ENCODE measurements around the gene SMAD6. TPM values are rescaled to one million over a fixed set of nuclear protein-coding genes. Genes with fewer than 3 reads are reported as not detected.

The SMAD6 gene
- total RNA-seq, 6 experiments from 2014 or later = 10.2 to 18.1 (median 16.4) TPM

DNA sequence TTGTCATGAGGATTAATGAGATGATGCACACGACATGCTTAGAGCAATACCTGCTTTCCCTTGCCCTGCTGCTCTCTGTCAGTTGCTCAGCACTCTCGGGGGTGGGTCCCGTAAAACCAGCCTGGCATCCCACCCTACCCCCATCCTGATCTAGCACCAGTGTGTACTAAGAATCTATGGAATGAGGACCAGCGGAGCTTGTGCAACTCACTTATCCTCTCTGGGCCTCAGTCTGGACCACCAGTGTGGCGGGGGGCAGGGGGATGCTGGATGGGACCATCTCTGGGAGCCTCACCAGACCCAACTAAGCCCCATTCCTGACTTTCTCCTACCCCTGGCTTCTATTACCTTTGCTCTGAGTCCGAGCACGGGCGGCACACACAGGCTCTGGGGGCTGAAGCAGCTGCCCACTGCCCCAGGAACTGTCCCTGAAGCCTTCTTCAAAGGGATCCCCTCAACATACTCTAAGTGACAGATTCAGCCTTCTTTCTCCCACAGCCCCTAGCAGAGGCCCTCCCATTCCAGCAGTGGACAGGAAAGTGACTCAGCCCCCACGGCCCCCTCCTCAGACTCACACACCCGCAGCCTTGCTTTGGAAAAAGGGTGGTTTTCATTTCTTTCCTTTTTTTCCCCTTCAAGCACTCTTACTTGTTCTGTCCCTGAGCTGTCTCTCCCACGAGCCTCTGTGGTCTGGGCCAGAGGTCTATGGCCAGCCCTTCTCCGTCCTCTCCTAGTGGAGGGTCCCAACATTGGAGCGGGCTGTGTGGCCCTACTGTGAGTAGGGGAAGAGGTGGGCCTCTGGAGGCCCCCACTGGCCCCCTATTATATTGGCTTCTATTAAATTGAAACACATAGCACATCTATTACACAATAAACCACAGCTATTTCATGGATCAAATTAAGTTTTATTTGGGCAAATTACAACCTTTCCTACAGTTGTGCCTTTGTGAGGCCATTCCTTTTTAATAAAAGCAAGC is 100.3 kb downstream of the SMAD6 start:
- Mint-ChIP-seq H3K36me3 (ENCODE audit: low read depth) (peaks cover 14% of the 10 kb centered on the region; the same call in 1 of the 2 replicates), H3K4me3 (peak overlapping the region; percentile 66), H3K27ac (peak overlapping the region; percentile 97), H3K4me1 (ENCODE audit: low read depth) (peaks cover 80% of the 10 kb centered on the region), H3K27me3 (ENCODE audit: insufficient read depth) (peaks cover 2% of the 10 kb centered on the region; the same call in 1 of the 2 replicates), H3K9me3 (no peaks in the 10 kb centered on the region)
- DNase-seq = peak; percentile 27
- TF ChIP-seq CTCF (IDR thresholded peaks at IDR 0.05) = no peak

DNA sequence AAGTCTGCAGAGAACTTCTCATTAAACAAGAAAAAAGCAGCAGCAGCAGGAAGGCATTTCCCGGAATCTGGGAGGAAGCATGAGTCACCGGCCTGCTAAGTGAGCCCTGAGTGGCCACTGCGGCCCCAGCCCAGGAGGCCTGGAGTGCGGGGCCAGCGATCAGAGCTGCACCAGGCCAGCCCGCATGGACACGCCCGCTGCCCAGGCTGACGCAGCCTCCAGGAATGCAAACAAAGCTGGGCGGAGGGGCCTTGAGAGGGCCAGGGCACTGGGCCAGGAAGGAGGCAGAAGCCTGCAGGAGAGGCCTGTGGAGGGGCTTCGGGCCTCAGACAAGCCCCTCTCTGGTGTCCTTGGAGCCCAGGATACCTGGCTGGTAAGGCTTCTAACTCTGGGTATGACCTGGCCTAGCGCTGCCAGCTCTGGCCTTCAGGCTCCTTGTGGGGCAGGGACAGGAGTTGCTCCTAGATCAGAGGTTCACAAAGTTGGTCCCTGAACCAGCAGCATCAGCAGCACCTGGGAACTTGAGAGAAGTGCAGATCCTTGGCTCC is 101.2 kb downstream of the SMAD6 start:
- peak overlapping the region; percentile 66 for H3K4me3 Mint-ChIP-seq
- peaks cover 14% of the 10 kb centered on the region; the same call in 1 of the 2 replicates for H3K36me3 Mint-ChIP-seq (ENCODE audit: low read depth)
- H3K27me3 Mint-ChIP-seq (ENCODE audit: insufficient read depth) = peaks cover 2% of the 10 kb centered on the region; the same call in 1 of the 2 replicates
- no peaks in the 10 kb centered on the region for H3K9me3 Mint-ChIP-seq
- peaks cover 73% of the 10 kb centered on the region for H3K4me1 Mint-ChIP-seq (ENCODE audit: low read depth)
- peak; percentile 96 for DNase-seq
- peak overlapping the region; percentile 97 for H3K27ac Mint-ChIP-seq
- no peak for TF ChIP-seq CTCF (IDR thresholded peaks at IDR 0.05)

DNA sequence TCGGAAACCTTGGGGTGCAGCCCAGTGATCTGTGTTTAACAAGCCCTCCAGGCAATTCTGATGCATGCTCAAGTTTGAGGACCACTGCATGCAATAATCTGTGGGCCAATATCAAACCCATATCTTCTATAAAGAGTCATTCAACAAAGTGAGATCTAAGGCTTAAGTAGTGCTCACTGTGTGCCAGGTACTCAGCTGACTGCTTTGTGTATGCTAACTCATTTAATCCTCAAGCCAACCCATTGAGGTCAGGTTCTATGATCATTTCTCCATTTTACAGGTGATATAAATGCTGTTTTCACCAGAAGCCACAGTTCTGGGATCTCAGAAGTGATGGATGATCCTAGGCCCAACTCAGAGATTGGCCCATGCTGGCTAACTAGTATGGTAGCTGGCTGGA is 101.7 kb downstream of the SMAD6 start:
- H3K36me3 Mint-ChIP-seq (ENCODE audit: low read depth) = peaks cover 14% of the 10 kb centered on the region; the same call in 1 of the 2 replicates
- no peak for DNase-seq
- 0 out of 2 replicates have a peak, but pooled peaks cover 2% of the 10 kb centered on the region for H3K27me3 Mint-ChIP-seq (ENCODE audit: insufficient read depth)
- no peaks in the 10 kb centered on the region for H3K9me3 Mint-ChIP-seq
- TF ChIP-seq CTCF (IDR thresholded peaks at IDR 0.05) = no peak
- peaks cover 68% of the 10 kb centered on the region for H3K4me1 Mint-ChIP-seq (ENCODE audit: low read depth)
- peak overlapping the region; percentile 97 for H3K27ac Mint-ChIP-seq
- peak overlapping the region; percentile 39; the same call in 1 of the 2 replicates for H3K4me3 Mint-ChIP-seq

- H3K36me3 Mint-ChIP-seq (ENCODE audit: low read depth) = peaks cover 14% of the 10 kb centered on the region; the same call in 1 of the 2 replicates
- TF ChIP-seq CTCF (IDR thresholded peaks at IDR 0.05) = no peak
- peaks cover 2% of the 10 kb centered on the region; the same call in 1 of the 2 replicates for H3K27me3 Mint-ChIP-seq (ENCODE audit: insufficient read depth)
- no peak overlapping the region for H3K27ac Mint-ChIP-seq
- H3K4me3 Mint-ChIP-seq = no peak overlapping the region
- no peaks in the 10 kb centered on the region for H3K9me3 Mint-ChIP-seq
- peaks cover 56% of the 10 kb centered on the region for H3K4me1 Mint-ChIP-seq (ENCODE audit: low read depth)
- DNase-seq = no peak
Measured at GRCh38 chr15:66805202-66805885, 103.3 kb downstream of the SMAD6 start.

DNA sequence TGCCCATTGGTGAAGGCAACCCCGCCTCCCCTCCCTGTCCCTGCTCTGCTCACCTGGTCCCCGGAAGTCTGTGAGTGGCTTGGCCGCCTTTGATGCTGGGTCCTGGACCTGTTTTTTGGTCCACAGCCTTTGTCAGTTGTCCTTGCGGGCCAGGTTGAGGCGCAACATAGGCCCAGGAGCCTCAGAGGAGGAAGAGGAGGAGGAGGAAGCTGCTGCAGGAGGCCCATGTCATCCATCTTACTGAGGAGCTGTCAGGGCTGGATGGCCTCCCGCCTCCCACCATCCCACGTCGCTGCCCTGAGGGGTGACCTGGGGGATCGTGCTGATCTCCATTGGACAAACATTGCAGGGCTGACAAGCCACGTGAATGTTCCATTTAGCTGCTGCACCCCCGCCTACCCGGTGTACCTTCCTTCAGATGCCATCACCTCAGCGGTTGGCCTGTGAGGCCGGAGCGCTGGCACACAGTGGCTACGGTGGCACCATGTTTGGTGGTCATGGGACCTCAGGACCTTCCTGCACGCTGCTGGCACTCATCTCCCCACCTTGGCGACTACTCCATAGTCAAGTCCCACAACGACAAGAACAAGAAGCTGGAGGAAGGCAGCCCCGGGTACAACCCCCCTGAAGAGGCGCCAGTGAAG is 106.3 kb downstream of the SMAD6 start:
- Mint-ChIP-seq H3K4me3 (no peak overlapping the region), H3K27me3 (ENCODE audit: insufficient read depth) (no peaks in the 10 kb centered on the region; the same call in 1 of the 2 replicates), H3K9me3 (peaks cover 4% of the 10 kb centered on the region; the same call in 1 of the 2 replicates), H3K36me3 (ENCODE audit: low read depth) (peaks cover 27% of the 10 kb centered on the region), H3K4me1 (ENCODE audit: low read depth) (peaks cover 34% of the 10 kb centered on the region), H3K27ac (no peak overlapping the region)
- DNase-seq = no peak
- TF ChIP-seq CTCF (IDR thresholded peaks at IDR 0.05) = no peak
